DMS79 (cell line): Measurements from ENCODE around the gene DCHS2.

ENCODE experiments used
- DNase-seq: peaks from one replicate; lab custom pipeline; 2025; lab: John Stamatoyannopoulos, UW

Gene DCHS2

GRCh38 chr4:154489558-154490233 lies 1.9 kb downstream of the DCHS2 start:
- no peak for DNase-seq

DNA sequence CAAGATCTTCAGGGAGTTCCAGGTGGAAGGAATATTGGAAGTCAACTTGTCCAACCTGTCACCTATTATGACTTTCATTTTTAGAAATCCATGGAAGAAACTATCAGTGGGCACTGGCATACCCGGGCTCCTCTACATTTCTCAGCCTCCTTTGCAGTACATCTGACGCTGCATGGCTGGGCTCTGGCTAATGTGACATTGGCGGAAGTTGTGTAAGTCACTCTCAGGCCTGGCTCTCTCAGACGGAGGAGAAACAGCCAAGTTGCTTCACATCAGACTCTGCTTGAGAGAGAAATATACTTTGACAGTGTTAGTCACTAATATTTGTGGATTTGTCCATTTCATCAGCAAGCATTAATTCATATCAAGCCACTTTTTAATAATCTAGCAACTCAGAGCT lies 4.5 kb downstream of the DCHS2 start:
- no peak for DNase-seq

DNA sequence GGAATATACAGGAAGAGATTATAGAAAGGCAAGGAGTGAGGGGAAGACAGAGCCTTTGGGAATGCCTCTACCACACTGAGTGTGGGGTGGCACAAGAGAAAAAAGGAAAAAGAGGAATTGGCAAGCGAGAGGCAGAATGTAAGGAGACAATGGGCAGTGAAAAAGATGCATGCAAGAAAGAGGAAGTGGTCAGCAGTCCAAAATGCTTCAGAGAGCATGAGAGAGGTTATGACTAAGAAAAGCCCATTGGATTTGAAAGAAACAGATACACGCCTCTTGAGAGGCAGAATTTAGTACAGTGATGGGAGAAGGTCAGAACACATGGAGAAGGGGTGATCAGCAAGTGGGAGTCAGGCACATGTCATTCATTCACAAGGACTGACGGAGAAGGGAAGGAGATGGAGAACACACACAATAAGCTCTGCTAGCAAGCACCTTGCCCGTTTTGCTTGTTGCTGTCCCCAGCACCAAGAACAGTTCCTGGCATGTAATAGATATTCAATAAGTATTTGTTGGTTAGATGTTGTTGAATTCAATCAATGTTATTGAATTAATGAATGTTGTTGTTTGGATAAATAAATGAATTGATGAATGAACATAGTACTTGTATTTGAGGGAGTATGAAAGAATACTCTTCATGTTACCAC lies 6.3 kb downstream of the DCHS2 start:
- DNase-seq = no peak

- DNase-seq = no peak
These were observed 13.1 kb downstream of the DCHS2 start for GRCh38 chr4:154478547-154478946.

- DNase-seq = no peak
These were observed 13.5 kb downstream of the DCHS2 start for GRCh38 chr4:154478128-154478527.

DNA sequence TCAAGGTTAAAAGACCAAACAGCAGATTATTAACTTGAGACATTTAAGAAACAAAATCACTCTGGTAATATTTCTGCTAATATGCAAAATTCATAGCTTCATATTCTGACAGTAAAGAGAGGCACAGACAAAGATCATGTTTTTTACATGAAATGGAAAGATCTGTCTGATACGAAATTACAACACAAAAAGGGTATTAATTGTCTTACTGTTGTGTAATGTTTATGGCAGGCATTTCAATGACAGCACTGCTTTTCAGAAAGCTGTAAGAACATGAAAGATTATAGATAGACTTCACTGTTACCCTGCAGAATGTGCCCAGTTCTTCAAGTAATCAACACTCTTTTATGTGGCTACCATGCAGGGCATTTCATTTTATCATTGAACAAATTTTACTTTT lies 15.4 kb downstream of the DCHS2 start:
- DNase-seq = no peak

DNA sequence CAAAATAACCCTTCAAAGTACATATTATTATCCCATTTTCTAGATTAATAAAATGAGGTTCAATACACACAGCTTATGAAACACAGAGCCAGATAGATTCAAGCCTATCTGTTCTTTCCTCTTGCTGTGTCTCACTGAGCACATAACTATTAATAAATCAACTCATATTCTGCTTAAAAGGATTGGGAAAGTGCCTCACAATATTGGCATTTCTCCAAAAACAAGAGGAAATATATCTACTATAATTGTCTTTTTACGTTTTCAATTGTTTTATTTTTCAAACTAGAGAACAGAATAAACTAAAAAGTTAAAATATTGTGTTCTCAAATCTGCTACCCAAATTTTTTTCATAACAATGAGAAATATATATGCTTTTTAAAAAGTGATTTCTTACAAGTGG lies 15.8 kb downstream of the DCHS2 start:
- DNase-seq = no peak

DNA sequence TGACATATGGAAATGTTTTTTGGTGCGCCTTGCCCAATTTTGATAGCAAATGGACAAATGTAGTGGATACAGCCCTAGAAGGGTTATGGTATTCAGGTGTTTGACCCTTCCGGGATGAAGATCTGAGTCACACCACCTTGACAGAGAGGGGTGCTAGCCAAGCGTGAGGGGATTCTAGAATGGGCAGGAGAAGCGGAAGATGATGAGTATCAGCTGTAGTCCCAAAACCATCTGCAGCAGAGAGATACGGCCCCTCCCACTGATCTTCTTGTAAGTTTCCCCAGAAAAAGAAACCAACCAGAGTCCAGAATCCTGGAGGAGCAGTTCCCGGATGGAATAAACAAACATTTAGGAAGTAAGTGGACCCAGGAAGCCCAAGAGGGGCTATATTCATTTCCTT lies 18.1 kb downstream of the DCHS2 start:
- no peak for DNase-seq

- DNase-seq = no peak
These were observed 18.7 kb downstream of the DCHS2 start for GRCh38 chr4:154472858-154473257.

- no peak for DNase-seq
These were observed 19.9 kb downstream of the DCHS2 start for GRCh38 chr4:154471526-154472331.

GRCh38 chr4:154471032-154471431 lies 20.6 kb downstream of the DCHS2 start:
- no peak for DNase-seq

DNA sequence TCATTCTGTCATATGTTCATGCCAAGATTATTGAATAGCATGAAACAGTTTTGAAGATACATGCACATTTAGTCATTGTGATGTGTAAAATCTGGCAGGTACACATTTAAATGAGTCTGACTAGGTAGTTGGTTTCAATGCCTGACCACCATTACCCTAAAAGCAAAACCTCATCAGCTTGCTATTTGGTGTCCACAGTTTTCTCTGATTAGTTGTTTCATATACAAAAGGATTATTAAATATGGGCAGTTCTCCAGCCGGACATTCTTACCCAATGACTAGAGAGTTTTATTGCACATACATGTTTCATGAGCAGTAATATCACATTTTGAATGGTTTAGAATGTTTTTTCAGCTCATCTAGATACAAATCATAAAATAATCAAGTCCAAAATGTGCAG lies 23.7 kb downstream of the DCHS2 start:
- DNase-seq = no peak

GRCh38 chr4:154466336-154466735 lies 25.3 kb downstream of the DCHS2 start:
- no peak for DNase-seq

GRCh38 chr4:154465085-154465484 lies 26.5 kb downstream of the DCHS2 start:
- DNase-seq = no peak

DNA sequence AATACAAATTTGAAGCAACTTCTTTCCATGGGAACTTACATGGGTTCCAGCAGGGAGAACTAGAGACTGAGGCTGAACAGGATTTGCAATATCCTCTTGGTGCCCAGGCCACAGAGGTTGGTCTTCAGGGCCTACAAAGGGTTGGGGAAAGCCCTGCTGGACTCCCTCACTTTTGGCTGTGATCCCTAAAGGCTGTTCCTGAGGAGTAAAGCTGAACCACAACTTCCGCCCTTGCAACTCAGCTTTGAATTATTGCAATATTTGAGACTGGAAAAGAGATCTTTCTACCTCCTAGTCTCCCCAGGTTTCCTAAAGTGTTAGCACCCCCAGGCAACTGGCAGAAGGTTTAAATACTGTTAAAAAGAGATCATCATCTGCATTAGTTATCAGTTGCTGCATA lies 26.9 kb downstream of the DCHS2 start:
- no peak for DNase-seq

- no peak for DNase-seq
These were observed 29.4 kb downstream of the DCHS2 start for GRCh38 chr4:154462081-154462810.

GRCh38 chr4:154457471-154457870 lies 34.1 kb downstream of the DCHS2 start:
- DNase-seq = no peak

GRCh38 chr4:154456889-154457288 lies 34.7 kb downstream of the DCHS2 start:
- DNase-seq = no peak

DNA sequence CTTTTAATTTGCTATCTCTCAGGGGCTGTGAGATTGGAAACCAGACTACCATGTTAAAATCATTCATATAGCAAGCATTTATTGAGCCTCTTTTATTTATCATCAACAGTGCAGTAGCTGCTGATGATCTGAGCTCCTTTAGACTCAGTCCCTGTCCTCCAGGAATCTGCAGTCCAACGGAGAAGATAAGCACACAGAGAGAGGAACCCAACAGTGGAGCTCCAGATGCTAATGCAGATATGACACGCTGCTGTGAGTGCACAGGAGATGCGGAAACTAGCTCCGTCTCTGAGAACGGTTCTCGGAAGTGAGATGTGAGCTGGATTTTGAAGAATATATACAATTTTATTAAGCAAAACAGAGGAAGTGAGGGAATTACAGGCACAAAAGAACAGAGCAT lies 35.4 kb downstream of the DCHS2 start:
- DNase-seq = no peak

GRCh38 chr4:154455111-154455510 lies 36.5 kb downstream of the DCHS2 start:
- DNase-seq = no peak

DNA sequence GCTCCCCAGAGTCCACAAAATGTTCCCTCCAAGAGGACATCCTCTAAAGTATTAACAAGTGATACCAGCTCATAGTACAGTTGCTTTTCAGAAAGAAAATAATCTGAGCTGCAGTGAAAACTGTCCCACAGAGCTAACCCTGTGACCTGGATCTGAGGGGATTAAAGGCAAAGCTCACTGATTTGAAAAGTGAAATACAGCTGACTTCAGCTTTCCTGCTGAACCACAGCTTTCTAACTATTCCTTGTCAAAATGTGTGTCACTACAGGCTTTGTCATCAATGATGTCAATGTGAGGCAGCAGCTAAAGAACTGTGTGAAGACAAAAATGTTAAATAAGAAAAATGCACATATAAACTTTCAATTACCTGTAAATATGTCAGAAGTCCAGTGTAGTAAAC lies 36.9 kb downstream of the DCHS2 start:
- no peak for DNase-seq

- no peak for DNase-seq
These were observed 38.7 kb downstream of the DCHS2 start for GRCh38 chr4:154452798-154453346.
